Cerebellar cortex (tissue), 1 donor: ENCODE results near the gene SCART1.
"Not testable (repeated sequence)": the region's sequence is repeated elsewhere in the genome, so short reads cannot be mapped to it uniquely, and the experiment has no call there.

Experiments used
- DNase-seq: peaks from one replicate; pipeline ENCODE4 v3.0.0-alpha.2; 2015; ENCODE audit warnings: low spot score

SCART1 gene

DNA sequence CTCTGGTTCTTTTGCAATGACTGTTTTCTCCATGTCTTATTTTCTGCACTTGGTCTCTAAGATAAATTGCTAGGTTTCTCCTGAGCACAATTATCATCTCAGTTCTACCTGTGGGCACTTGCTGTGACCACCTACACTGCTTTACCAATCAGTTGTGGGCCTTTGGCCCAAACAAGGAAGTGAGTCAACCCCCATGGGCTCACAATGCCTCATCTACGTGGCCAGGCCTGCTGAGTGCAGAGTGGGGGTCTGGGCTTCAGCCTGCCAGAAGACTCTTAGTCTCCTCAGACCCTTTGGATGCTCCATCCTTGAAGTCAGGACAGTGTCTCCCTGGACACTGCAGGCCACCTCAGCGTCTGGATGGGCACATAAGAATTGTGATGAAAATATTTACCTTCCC, 20.3 kb downstream of the SCART1 start:
- DNase-seq, result no peak

GRCh38 chr10:133474665-133475424, 21.1 kb downstream of the SCART1 start:
- DNase-seq, result no peak

- DNase-seq, result no peak
Measured at GRCh38 chr10:133475425-133475734, 21.6 kb downstream of the SCART1 start.

GRCh38 chr10:133475821-133476640, 22.3 kb downstream of the SCART1 start:
- no peak for DNase-seq

- DNase-seq, result no peak
Measured at GRCh38 chr10:133476641-133476990, 22.9 kb downstream of the SCART1 start.

DNA sequence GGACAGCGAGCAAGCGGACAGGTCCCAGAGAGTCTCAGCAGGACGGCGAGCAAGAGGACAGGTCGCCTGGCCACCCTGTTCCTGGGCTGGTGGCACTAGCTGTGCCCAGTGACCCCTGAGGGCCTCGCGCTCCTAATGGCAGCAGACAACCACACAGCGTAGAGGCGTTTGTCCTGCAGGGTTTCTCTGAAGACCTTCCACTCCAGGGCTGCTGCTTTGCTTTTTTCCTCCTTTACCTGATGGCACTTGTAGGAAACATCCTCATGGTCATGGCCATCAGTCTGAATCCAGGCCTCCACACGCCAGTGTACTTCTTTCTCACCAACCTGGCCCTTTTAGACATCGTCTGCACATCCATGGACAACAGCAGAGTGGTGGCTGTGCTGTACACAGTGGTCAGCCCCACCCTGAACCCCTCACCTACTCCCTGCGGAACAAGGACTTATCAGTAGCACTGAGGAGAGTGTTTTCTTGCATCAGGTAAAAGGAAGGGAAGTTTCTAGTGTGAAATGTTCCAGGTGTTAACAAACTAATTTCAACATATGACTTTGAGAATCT, 27.4 kb downstream of the SCART1 start:
- DNase-seq, result no peak

DNA sequence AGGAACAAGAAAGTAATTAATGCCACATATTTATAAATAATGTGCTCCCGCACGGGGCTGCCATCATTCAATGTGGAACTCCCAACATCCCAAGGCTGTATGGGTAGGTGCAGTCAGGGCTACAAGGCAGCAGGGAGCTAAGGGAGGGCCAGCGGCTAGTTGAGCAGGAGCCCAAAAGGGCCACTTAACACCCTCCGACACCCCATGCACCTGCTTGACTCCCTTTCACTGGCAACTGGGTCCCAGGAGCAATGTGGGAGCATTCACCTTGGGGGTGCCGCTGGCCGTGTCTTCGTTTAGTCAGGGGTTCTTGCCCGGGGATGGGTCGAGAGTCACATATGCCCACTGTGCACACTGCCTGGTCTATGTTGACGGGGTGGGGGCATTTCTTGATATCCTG, 27.9 kb downstream of the SCART1 start:
- DNase-seq, result no peak

DNA sequence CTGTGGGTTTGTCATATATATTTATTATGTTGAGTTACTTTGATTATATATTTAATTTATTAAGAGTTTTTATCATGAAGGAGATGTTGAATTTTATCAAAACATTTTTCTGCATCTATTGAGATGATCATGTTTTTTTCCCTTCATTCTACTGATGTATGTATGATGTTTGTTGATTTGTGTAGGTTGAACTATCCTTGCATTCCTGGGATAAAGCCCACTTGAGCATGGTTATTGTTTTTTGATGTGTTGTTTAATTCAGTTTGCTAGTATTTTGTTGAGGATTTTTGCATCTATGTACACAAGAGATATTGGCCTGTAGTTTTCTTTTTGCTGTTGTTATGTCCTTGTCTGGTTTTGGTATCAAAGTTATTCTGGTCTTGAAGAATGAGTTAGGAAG, 31.1 kb downstream of the SCART1 start:
- no peak for DNase-seq

- no peak for DNase-seq
Measured at GRCh38 chr10:133487085-133487484, 33.3 kb downstream of the SCART1 start.

DNA sequence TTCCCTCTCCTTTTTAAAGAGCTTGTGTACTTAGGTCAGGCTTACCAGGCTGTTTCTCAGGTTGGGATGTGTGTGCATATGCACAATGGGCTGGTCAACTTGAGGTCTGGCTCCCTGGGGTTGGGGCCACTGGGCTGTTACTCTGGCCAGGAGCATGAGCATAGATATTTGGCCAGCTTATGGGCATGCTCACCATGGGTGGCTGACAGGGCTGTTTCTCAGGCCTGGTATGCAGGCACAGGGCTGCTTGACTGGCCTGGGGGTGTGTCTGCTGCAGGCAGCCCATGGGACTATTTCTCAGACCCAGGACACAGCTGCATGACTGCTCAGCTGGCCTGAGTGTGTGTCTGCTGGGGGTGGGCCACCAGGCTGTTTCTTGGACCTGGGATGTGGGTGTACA, 34.6 kb downstream of the SCART1 start:
- DNase-seq, result no peak

- DNase-seq, result no peak
Measured at GRCh38 chr10:133489816-133490588, 36.3 kb downstream of the SCART1 start.

DNA sequence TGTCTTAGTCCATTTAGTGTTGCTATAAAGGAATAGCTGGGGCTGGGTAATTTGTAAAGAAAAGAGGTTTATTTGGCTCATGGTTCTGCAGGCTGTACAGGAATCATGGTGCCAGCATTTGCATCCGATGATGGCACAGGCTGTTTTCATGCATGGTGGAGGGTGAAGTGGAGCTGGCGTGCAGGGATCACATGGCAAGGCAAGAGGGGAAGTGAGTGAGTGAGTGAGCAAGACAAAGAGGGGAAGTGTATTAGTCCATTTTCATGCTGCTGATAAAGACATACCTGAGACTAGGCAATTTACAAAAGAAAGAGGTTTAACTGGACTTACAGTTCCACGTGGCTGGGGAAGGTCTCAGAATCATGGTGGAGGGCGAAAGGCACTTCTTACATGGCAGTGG, 39.8 kb downstream of the SCART1 start:
- DNase-seq, result not testable (repeated sequence)

DNA sequence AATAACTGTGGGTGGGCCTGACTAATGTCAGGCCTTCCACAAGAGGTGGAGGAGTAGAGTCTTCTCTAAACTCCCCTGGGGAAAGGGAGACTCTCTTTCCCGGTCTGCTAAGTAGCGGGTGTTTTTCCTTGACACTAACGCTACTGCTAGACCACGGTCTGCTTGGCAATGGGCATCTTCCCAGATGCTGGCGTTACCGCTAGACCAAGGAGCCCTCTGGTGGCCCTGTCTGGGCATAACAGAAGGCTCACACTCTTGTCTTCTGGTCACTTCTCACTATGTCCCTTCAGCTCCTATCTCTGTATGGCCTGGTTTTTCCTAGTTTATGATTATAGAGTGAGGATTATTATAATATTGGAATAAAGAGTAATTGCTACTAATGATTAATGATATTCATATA, 43.6 kb downstream of the SCART1 start:
- DNase-seq, result peak; percentile 23

GRCh38 chr10:133499176-133499575, 45.4 kb downstream of the SCART1 start:
- DNase-seq, result peak; percentile 95

- not testable (repeated sequence) for DNase-seq
Measured at GRCh38 chr10:133500897-133501296, 47.2 kb downstream of the SCART1 start.

GRCh38 chr10:133509700-133510099, 56.0 kb downstream of the SCART1 start:
- DNase-seq, result no peak

DNA sequence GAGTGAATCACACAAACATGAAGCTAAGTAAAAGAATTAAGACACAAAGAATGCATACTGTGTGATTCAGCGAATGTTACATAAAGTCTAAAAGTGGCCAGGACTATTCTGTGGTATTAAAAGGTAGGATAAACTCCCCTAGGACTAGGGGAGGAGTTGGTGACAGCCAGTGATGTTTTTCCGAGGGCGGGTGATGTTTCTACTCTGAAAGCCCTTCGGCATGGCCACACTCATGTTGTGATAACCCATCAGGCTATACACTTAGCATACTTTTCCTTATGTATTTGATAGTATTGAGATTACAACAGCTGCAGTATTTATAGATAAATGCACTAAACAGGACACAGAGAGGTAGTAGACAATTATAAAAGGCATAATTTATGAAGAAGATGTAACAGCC, 57.7 kb downstream of the SCART1 start:
- DNase-seq, result no peak

GRCh38 chr10:133511907-133512528, 58.3 kb downstream of the SCART1 start:
- no peak for DNase-seq

DNA sequence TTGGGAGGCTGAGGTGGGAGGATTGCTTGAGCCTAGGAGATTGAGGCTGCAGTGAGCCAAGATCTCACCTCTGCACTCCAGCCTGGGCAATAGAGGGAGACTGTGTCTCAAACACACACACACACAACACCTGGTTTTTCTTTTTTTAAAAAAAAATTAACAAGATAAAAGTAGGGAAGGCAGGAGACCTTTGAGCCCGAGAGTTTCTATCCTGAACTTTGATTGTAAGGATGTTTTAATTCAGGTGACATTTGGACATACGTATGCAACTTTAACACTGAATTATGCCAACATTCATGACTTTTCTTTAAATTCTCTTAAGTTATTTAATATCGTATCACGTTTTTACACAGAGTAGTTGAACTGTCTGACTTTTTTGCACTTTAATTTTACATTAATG, 61.7 kb downstream of the SCART1 start:
- DNase-seq, result no peak

GRCh38 chr10:133516057-133516456, 62.3 kb downstream of the SCART1 start:
- DNase-seq, result no peak

DNA sequence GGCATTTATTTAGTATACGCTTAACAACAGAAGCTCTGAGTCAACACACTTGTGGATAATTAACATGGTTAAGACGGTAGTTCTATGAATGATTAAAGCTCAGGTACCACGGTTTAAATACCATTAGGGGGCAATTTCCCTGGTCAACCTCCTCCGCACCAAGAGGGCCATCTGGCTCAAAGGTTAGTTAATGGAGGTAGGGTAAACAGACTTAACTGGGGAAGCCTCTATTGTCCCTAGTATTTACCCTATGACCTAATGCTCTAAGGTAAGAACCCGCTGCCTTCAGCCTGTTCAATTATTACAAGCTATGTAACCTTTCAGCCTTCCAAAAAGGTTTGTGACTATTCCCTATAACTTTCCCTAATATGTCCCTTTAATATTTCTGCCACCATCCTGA, 64.8 kb downstream of the SCART1 start:
- DNase-seq, result not testable (repeated sequence)
